Measurements from ENCODE around the gene SAGE1.
"Not testable (repeated sequence)": the region's sequence is repeated elsewhere in the genome, so short reads cannot be mapped to it uniquely, and the experiment has no call there.

SAGE1 gene

DNA sequence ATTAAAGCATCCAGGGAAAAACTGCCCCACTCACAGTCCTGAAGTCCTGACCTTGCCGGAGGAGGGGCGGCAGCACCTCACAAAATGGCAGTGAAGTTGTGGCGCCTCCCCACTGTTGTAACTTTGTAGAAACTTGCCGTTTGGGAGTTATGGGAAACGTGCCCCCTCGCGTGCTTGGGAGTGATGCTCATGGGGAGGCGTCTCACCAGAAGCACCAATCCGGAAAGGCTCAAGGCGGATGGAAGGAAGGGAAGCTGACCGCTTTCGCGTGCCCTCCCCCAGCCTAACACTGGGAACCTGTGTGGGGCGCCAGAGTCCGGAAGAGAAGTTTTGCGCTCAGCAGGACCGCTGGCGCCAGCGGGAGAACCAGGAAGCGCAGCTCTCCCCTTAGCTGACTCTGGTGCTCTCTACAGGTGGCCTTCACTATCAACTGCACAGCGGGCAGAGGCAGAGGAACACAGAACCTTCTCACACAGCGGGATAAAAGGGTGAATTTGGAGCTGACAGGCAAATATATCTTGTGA lies at the start of gene SAGE1, which contains the start of gene CT45A10:
Gene SAGE1 (plus strand): TSS at position 423 of the 524 bp plus-strand sequence. CDS start 2,527 bp downstream, outside the sequence.
Gene CT45A10 (minus strand): TSS at position 151 of the 524 bp plus-strand sequence. CDS start 8,100 bp downstream, outside the sequence.
- H3K4me3 ChIP-seq (ENCODE audit: low read length), result no peak within 1 kb of the TSS
- no peak for DNase-seq (ENCODE audit: low read depth)
- no peak for TF ChIP-seq CTCF (conservative IDR thresholded peaks at IDR 0.05; ENCODE audit: low read length)

- not testable (repeated sequence) for H3K4me3 ChIP-seq (ENCODE audit: low read length)
These were observed 39.1 kb upstream of the SAGE1 start, which contains the start of gene CT45A8 for GRCh38 chrX:135854438-135854837. TSS of gene CT45A8 (minus strand) at chrX:135854538. CDS start at chrX:135850783, 3,755 bp downstream.

GRCh38 chrX:135871712-135872111 lies 21.8 kb upstream of the SAGE1 start, which contains the start of gene CT45A9:
TSS of gene CT45A9 (minus strand) at chrX:135871812. CDS start at chrX:135868061, 3,751 bp downstream.
- H3K4me3 ChIP-seq (ENCODE audit: low read length), result not testable (repeated sequence)

More at GRCh38 chrX:135854438-135854837, 39.1 kb upstream of the SAGE1 start, which contains the start of gene CT45A8:
- not testable (repeated sequence) for DNase-seq (ENCODE audit: low read depth)

GRCh38 chrX:135882741-135883140 lies 10.8 kb upstream of the SAGE1 start:
- DNase-seq (ENCODE audit: low read depth); H3K4me3 ChIP-seq (ENCODE audit: low read length): not testable (repeated sequence)

More at GRCh38 chrX:135871712-135872111, 21.8 kb upstream of the SAGE1 start, which contains the start of gene CT45A9:
- DNase-seq (ENCODE audit: low read depth), result not testable (repeated sequence)

DNA sequence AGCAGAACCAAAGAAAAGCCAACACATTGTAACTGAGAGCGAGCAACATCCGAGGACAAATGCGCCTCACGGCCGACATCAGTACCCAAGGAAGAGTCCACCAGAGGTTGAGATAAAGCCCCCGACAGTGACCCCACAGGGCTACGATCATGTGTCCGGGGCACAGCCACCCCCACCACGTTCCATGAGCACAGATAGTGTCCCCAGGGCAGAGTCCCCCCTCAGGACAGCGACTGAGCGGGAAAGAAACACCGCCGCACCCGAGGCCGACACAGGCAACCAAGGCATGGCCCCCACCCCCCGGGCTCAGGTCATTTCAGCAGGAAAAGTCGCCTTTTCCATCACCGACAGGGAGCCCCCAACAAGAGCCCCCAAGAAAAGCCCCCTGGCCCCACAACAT lies 5.3 kb upstream of the SAGE1 start:
- not testable (repeated sequence) for DNase-seq (ENCODE audit: low read depth)

DNA sequence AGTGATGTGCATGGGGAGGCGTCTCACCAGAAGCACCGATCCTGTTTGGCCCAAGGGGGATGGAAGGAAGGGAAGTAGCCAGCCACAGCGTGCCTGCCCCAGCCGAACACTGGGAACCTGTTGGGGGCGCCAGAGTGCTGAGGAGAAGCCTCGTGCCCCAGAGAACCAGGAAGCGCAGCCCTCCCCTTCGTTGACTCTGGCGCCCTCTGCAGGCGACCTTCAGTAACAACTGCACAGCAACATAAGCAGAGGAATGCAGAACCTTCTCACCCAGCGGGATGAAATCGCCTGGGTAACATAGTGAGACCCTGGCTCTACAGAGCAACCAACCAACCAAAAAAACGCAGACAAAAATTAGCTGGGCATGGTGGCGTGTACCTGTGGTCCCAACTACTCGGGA lies 4.5 kb upstream of the SAGE1 start:
- DNase-seq (ENCODE audit: low read depth); H3K4me3 ChIP-seq (ENCODE audit: low read length): not testable (repeated sequence)

More for the DNA sequence above, 5.3 kb upstream of the SAGE1 start:
- H3K4me3 ChIP-seq (ENCODE audit: low read length), result not testable (repeated sequence)

- H3K4me3 ChIP-seq (ENCODE audit: low read length), result no peak overlapping the region
- TF ChIP-seq CTCF (conservative IDR thresholded peaks at IDR 0.05; ENCODE audit: low read length), result no peak
- DNase-seq (ENCODE audit: low read depth), result no peak
These were observed 3.4 kb upstream of the SAGE1 start for GRCh38 chrX:135890087-135890585.

GRCh38 chrX:135892781-135893180 lies 735 bp upstream of the SAGE1 start:
- DNase-seq (ENCODE audit: low read depth), result no peak
- H3K4me3 ChIP-seq (ENCODE audit: low read length), result no peak overlapping the region
- no peak for TF ChIP-seq CTCF (conservative IDR thresholded peaks at IDR 0.05; ENCODE audit: low read length)

GRCh38 chrX:135910251-135910650 lies 16.7 kb downstream of the SAGE1 start:
- TF ChIP-seq CTCF (conservative IDR thresholded peaks at IDR 0.05; ENCODE audit: low read length), result no peak
- no peak for DNase-seq (ENCODE audit: low read depth)
- H3K4me3 ChIP-seq (ENCODE audit: low read length), result no peak overlapping the region

GRCh38 chrX:135914404-135914803 lies 20.9 kb downstream of the SAGE1 start:
- H3K4me3 ChIP-seq (ENCODE audit: low read length), result no peak overlapping the region
- DNase-seq (ENCODE audit: low read depth), result no peak
- no peak for TF ChIP-seq CTCF (conservative IDR thresholded peaks at IDR 0.05; ENCODE audit: low read length)

- H3K4me3 ChIP-seq (ENCODE audit: low read length); DNase-seq (ENCODE audit: low read depth): not testable (repeated sequence)
These were observed 27.0 kb downstream of the SAGE1 start for GRCh38 chrX:135920516-135920915.

Measured in AG10803 (cell line).